ENCODE results near the gene GNA15.

DNA sequence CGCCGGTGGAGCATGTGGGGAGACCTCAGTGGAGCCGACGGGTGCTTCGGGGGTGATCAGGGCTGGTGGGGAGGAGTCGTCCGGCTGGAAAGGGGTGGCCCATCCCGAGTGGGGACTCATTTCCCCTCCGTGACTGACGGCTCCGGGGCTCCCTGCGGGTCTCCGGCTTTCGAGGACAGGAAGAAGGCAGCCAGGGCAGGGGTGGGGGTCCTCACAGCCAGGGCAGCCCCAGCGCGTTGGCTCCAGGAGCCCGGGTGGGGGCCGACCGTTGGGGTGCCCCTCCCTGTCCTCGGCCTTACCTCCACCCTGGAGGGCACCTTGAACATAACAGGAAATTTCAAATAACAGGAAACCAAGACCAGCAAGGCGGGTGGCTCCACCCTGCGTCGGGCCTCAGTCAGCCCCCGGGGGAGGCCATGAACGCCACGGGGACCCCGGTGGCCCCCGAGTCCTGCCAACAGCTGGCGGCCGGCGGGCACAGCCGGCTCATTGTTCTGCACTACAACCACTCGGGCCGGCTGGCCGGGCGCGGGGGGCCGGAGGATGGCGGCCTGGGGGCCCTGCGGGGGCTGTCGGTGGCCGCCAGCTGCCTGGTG is 42.6 kb downstream of the GNA15 start, which contains the start of gene S1PR4:
- no peak for TF ChIP-seq JUN (IDR thresholded peaks at IDR 0.05; ENCODE audit: low read depth, low read length)
- TF ChIP-seq TCF12 (IDR thresholded peaks at IDR 0.05; ENCODE audit: low read depth, low read length) = no peak
- TF ChIP-seq, protein P1, sequence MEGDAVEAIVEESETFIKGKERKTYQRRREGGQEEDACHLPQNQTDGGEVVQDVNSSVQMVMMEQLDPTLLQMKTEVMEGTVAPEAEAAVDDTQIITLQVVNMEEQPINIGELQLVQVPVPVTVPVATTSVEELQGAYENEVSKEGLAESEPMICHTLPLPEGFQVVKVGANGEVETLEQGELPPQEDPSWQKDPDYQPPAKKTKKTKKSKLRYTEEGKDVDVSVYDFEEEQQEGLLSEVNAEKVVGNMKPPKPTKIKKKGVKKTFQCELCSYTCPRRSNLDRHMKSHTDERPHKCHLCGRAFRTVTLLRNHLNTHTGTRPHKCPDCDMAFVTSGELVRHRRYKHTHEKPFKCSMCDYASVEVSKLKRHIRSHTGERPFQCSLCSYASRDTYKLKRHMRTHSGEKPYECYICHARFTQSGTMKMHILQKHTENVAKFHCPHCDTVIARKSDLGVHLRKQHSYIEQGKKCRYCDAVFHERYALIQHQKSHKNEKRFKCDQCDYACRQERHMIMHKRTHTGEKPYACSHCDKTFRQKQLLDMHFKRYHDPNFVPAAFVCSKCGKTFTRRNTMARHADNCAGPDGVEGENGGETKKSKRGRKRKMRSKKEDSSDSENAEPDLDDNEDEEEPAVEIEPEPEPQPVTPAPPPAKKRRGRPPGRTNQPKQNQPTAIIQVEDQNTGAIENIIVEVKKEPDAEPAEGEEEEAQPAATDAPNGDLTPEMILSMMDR (IDR thresholded peaks at IDR 0.05; ENCODE audit: control extremely low read depth in 1 of 3, insufficient read depth in 1 of 3, low read depth in 1 of 3, low read length in 3 of 3) = no peak
- TF ChIP-seq POLR2A (IDR thresholded peaks at IDR 0.05; ENCODE audit: control extremely low read depth in 1 of 2, low read depth in 2 of 2, low read length in 2 of 2) = no peak
- TF ChIP-seq TAF1 (IDR thresholded peaks at IDR 0.05; ENCODE audit: low read depth, low read length) = no peak
- no peak for TF ChIP-seq CREB1 (IDR thresholded peaks at IDR 0.05)
- TF ChIP-seq EP300 (IDR thresholded peaks at IDR 0.05; ENCODE audit: borderline replicate concordance in 1 of 2, low read depth in 2 of 2, low read length in 2 of 2) = no peak
- TF ChIP-seq POLR2AphosphoS5 (IDR thresholded peaks at IDR 0.05; ENCODE audit: low read depth, low read length) = no peak
- TF ChIP-seq BACH1 (IDR thresholded peaks at IDR 0.05; ENCODE audit: low read length) = no peak
